CD4-positive, alpha-beta T cell (primary cell): ENCODE measurements around the gene DYRK1B. TPM values are rescaled to one million over a fixed set of nuclear protein-coding genes. Genes with fewer than 3 reads are reported as not detected.

Experiments
- ATAC-seq: fragments of 200-7000 bp; cut with Tn5 transposase; one replicate; pipeline ENCODE4 v1.10.0; 2022; ENCODE audit warnings: mild to moderate bottlenecking; ENCODE audit not compliant: poor library complexity
- CTCF ChIA-PET: fragments of 350-600 bp; sonication (Branson Sonifier 250); formaldehyde crosslinking; loops from one replicate; lab custom pipeline; 2021; ENCODE audit warnings: antibody characterized with exemption, inconsistent platforms; lab: Charles Lee
- POLR2A ChIA-PET: fragments of 350-600 bp; sonication (Branson Sonifier 250); formaldehyde crosslinking; loops from one replicate; lab custom pipeline; 2021; ENCODE audit warnings: antibody characterized with exemption, inconsistent platforms; lab: Charles Lee
- DNase-seq, 14 experiments: peaks; one replicate each; pipeline ENCODE4 v3.0.0-alpha.2; 2013 to 2020; ENCODE audit warnings: mixed read lengths in 2 of 14
- H3K27ac ChIP-seq, 2 donors: one replicate each; pipeline versions ENCODE4 v1.5.1 to v1.7.0; 2013; ENCODE audit warnings: low read length in 2 of 2, low read depth in 1 of 2, mild to moderate bottlenecking in 1 of 2
- H3K27me3 ChIP-seq, 2 experiments: 1 replicate in 1 of 2; 2 replicates in 1 of 2; pipeline versions ENCODE4 v1.6.1 to v1.7.0; 2013; ENCODE audit warnings: low read length in 2 of 2, control low read depth in 1 of 2, mild to moderate bottlenecking in 1 of 2, moderate library complexity in 1 of 2; ENCODE audit not compliant: insufficient read depth in 2 of 2, control insufficient read depth in 1 of 2
- H3K36me3 ChIP-seq: one replicate; pipeline ENCODE4 v1.6.1; 2013; ENCODE audit warnings: low read length, control low read depth; ENCODE audit not compliant: insufficient read depth
- H3K4me1 ChIP-seq: one replicate; pipeline ENCODE4 v1.6.1; 2013; ENCODE audit warnings: low read length, control low read depth; ENCODE audit not compliant: insufficient read depth
- H3K4me3 ChIP-seq: one replicate; pipeline ENCODE4 v1.5.1; 2013; ENCODE audit warnings: mild to moderate bottlenecking, low read length, moderate library complexity
- H3K9me3 ChIP-seq, 2 experiments: 1 replicate in 1 of 2; 2 replicates in 1 of 2; pipeline versions ENCODE4 v1.6.1 to v1.7.0; 2013; ENCODE audit warnings: low read length in 2 of 2, mild to moderate bottlenecking in 2 of 2, control low read depth in 1 of 2, moderate library complexity in 1 of 2; ENCODE audit not compliant: control insufficient read depth in 1 of 2, insufficient read depth in 1 of 2
- H3K27ac Mint-ChIP-seq: one replicate; pipeline ENCODE4 v1.8.0; 2020; ENCODE audit warnings: mixed read lengths
- H3K27me3 Mint-ChIP-seq: one replicate; pipeline ENCODE4 v1.8.0; 2021; ENCODE audit warnings: mixed read lengths
- H3K36me3 Mint-ChIP-seq: one replicate; pipeline ENCODE4 v1.8.0; 2021; ENCODE audit warnings: low read depth, mixed read lengths
- H3K4me1 Mint-ChIP-seq: one replicate; pipeline ENCODE4 v1.8.0; 2021; ENCODE audit warnings: low read depth, mixed read lengths
- H3K4me3 Mint-ChIP-seq: one replicate; pipeline ENCODE4 v1.8.0; 2020; ENCODE audit warnings: mild to moderate bottlenecking, mixed read lengths
- H3K9me3 Mint-ChIP-seq: one replicate; pipeline ENCODE4 v1.8.0; 2020; ENCODE audit warnings: mixed read lengths
- CTCF ChIP-seq: fragments of 200-600 bp; IDR thresholded peaks from one replicate; pipeline ENCODE4 v1.8.0; 2022; ENCODE audit warnings: antibody characterized with exemption, mild to moderate bottlenecking
- intact Hi-C, 2 experiments: fragments of 100-400 bp; cut with DNase I in 1 of 2; cut with micrococcal nuclease in 1 of 2; formaldehyde crosslinking; loops; one replicate each; pipeline versions ENCODE4 v1.15.1 to v1.9.0; 2023 to 2025; cut with DNase I, micrococcal nuclease
- total RNA-seq, 174 experiments: library from RNA in 2 of 174; stranded (reverse) in 2 of 174; gene quantifications; one replicate each; pipeline ENCODE4 v1.2.3 and lab custom pipeline; 2021 to 2026

Gene DYRK1B
- total RNA-seq, 2 experiments from 2014 or later: 18.9 to 19.4 TPM

- Histone ChIP-seq H3K4me1 (no peaks in the 10 kb centered on the region), H3K36me3 (peaks cover 3% of the 10 kb centered on the region), H3K4me3 (no peak overlapping the region), H3K27ac (no peak overlapping the region), H3K27me3 (no peaks in the 10 kb centered on the region), H3K9me3 (no peaks in the 10 kb centered on the region)
- ATAC-seq (no peak), DNase-seq (no peak)
- no peak overlapping the region for H3K27ac Mint-ChIP-seq
- ChIA-PET CTCF (no interaction called here), POLR2A (no interaction called here)
- TF ChIP-seq CTCF: no peak
- intact Hi-C loops: no loop called here
- no peaks in the 10 kb centered on the region for H3K27me3 Mint-ChIP-seq
- H3K4me3 Mint-ChIP-seq: no peak overlapping the region
- no peaks in the 10 kb centered on the region for H3K4me1 Mint-ChIP-seq
- H3K36me3 Mint-ChIP-seq: peaks cover 55% of the 10 kb centered on the region
- no peaks in the 10 kb centered on the region for H3K9me3 Mint-ChIP-seq
Observed at GRCh38 chr19:39871362-39871761, 37.4 kb upstream of the DYRK1B start.

GRCh38 chr19:39870171-39870971 is 36.4 kb upstream of the DYRK1B start:
- ATAC-seq: no peak
- POLR2A ChIA-PET: no interaction called here
- Histone ChIP-seq H3K4me1 (no peaks in the 10 kb centered on the region), H3K27me3 (no peaks in the 10 kb centered on the region), H3K36me3 (peaks cover 3% of the 10 kb centered on the region), H3K27ac (no peak overlapping the region), H3K9me3 (no peaks in the 10 kb centered on the region), H3K4me3 (no peak overlapping the region)
- no peak for DNase-seq
- Mint-ChIP-seq H3K27ac (no peak overlapping the region), H3K4me3 (no peak overlapping the region), H3K4me1 (no peaks in the 10 kb centered on the region), H3K27me3 (no peaks in the 10 kb centered on the region), H3K36me3 (peaks cover 59% of the 10 kb centered on the region), H3K9me3 (no peaks in the 10 kb centered on the region)
- intact Hi-C loops: no loop called here
- CTCF ChIA-PET: no interaction called here
- no peak for TF ChIP-seq CTCF

DNA sequence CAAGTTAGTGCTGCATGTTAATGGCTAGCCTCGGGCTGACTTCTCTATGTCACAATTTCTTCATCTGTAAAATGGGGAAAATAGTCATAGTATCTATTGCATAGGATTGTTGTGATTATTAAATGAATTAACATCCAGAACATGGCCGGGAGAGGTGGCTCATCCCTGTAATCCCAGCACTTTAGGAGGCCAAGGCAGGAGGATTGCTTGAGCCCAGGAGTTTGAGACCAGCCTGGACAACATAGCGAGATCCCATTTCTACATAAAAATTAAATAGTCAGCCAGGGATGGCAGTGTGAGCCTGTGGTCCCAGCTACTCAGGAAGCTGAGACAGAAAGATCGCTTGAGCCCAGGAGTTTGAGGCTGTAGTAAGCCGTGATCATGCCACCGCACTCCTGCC is 34.0 kb upstream of the DYRK1B start:
- H3K27me3 Mint-ChIP-seq: no peaks in the 10 kb centered on the region
- Histone ChIP-seq H3K27ac (no peak overlapping the region), H3K9me3 (no peaks in the 10 kb centered on the region), H3K4me1 (no peaks in the 10 kb centered on the region), H3K4me3 (no peak overlapping the region), H3K27me3 (no peaks in the 10 kb centered on the region), H3K36me3 (peaks cover 3% of the 10 kb centered on the region)
- H3K9me3 Mint-ChIP-seq: no peaks in the 10 kb centered on the region
- intact Hi-C loops: no loop called here
- H3K27ac Mint-ChIP-seq: no peak overlapping the region
- CTCF ChIA-PET: no interaction called here
- no peaks in the 10 kb centered on the region for H3K4me1 Mint-ChIP-seq
- no peak overlapping the region for H3K4me3 Mint-ChIP-seq
- POLR2A ChIA-PET: no interaction called here
- peaks cover 71% of the 10 kb centered on the region for H3K36me3 Mint-ChIP-seq
- no peak for ATAC-seq
- DNase-seq: no peak
- no peak for TF ChIP-seq CTCF
